SK-N-SH (cell line): ENCODE data around the gene NRL. TPM values are rescaled to one million over a fixed set of nuclear protein-coding genes. Genes with fewer than 3 reads are reported as not detected.

Experiments
- CTCF ChIA-PET: fragments of 300-600, 350-600 bp; formaldehyde crosslinking; extraction: SDS; loops from one replicate; lab custom pipeline; 2021; lab: Yijun Ruan, JAX
- POLR2A ChIA-PET: fragments of 350-600 bp; sonication (Branson Sonifier 250); formaldehyde crosslinking; extraction: SDS; loops from one replicate; lab custom pipeline; 2020; ENCODE audit warnings: antibody characterized with exemption, inconsistent platforms; lab: Yijun Ruan, JAX
- DNase-seq: peaks from one replicate; pipeline ENCODE4 v3.0.0; 2012
- H2AFZ ChIP-seq: fragments of 200-600 bp; sonication (generic); 2 replicates; pipeline ENCODE4 v1.8.1; 2016; ENCODE audit warnings: antibody characterized with exemption, mild to moderate bottlenecking, low read depth
- H3F3A ChIP-seq: fragments of 200-600 bp; sonication (generic); replicated peaks from 2 replicates; pipeline ENCODE3; 2016; ENCODE audit warnings: antibody characterized with exemption, mild to moderate bottlenecking; ENCODE audit not compliant: insufficient read depth
- H3K27ac ChIP-seq, 2 experiments: fragments of 200-500 bp in 1 of 2; fragments of 200-600 bp in 1 of 2; sonication (Bioruptor generic) in 1 of 2; sonication (generic), shearing (Covaris generic) in 1 of 2; 2 replicates each; pipeline versions ENCODE4 v1.5.1 to v1.6.1; 2014 to 2016; ENCODE audit warnings: low read depth in 2 of 2, inconsistent platforms in 1 of 2, low read length in 1 of 2, mild to moderate bottlenecking in 1 of 2, mixed read lengths in 1 of 2
- H3K27me3 ChIP-seq: fragments of 200-600 bp; sonication (generic), shearing (Covaris generic); 2 replicates; pipeline ENCODE4 v1.6.1; 2016; ENCODE audit warnings: mixed run types; ENCODE audit not compliant: insufficient read depth
- H3K36me3 ChIP-seq, 2 experiments: fragments of 200-500 bp in 1 of 2; fragments of 200-600 bp in 1 of 2; sonication (Bioruptor generic) in 1 of 2; sonication (generic) in 1 of 2; replicated peaks in 1 of 2; 2 replicates each; pipeline versions ENCODE3 to v1.5.1; 2014 to 2016; ENCODE audit warnings: low read length in 1 of 2, mild to moderate bottlenecking in 1 of 2; ENCODE audit not compliant: insufficient read depth in 2 of 2, control insufficient read depth in 1 of 2
- H3K4me1 ChIP-seq, 2 experiments: fragments of 200-500 bp in 1 of 2; fragments of 200-600 bp in 1 of 2; sonication (Bioruptor generic) in 1 of 2; sonication (generic), shearing (Covaris generic) in 1 of 2; 2 replicates each; pipeline versions ENCODE4 v1.5.1 to v1.6.1; 2014 to 2016; ENCODE audit warnings: low read depth in 1 of 2, low read length in 1 of 2, mixed run types in 1 of 2; ENCODE audit not compliant: insufficient read depth in 2 of 2, control insufficient read depth in 1 of 2
- H3K4me2 ChIP-seq: fragments of 200-600 bp; sonication (generic), shearing (Covaris generic); 2 replicates; pipeline ENCODE4 v1.6.1; 2017; ENCODE audit warnings: mixed run types
- H3K4me3 ChIP-seq, 2 experiments: fragments of 200-500 bp in 1 of 2; fragments of 200-600 bp in 1 of 2; sonication (Bioruptor generic) in 1 of 2; sonication (generic), shearing (Covaris generic) in 1 of 2; 2 replicates each; pipeline versions ENCODE4 v1.5.1 to v1.8.1; 2014 to 2016; ENCODE audit warnings: low read depth in 2 of 2, inconsistent platforms in 1 of 2, low read length in 1 of 2, mild to moderate bottlenecking in 1 of 2, mixed read lengths in 1 of 2, moderate library complexity in 1 of 2
- H3K79me2 ChIP-seq: fragments of 200-600 bp; sonication (generic); 2 replicates; pipeline ENCODE4 v1.8.1; 2017; ENCODE audit warnings: mild to moderate bottlenecking; ENCODE audit not compliant: insufficient read depth
- H3K9ac ChIP-seq: fragments of 200-600 bp; sonication (generic); 2 replicates; pipeline ENCODE4 v1.6.1; 2017; ENCODE audit warnings: mixed run types
- H3K9me2 ChIP-seq: fragments of 200-600 bp; sonication (generic); 2 replicates; pipeline ENCODE4 v1.6.1; 2017; ENCODE audit warnings: mixed run types
- H3K9me3 ChIP-seq: fragments of 200-600 bp; sonication (generic); 2 replicates; pipeline ENCODE4 v1.6.1; 2017; ENCODE audit warnings: mixed run types, mild to moderate bottlenecking, moderate library complexity
- H4K20me1 ChIP-seq: fragments of 200-600 bp; sonication (generic); 2 replicates; pipeline ENCODE4 v1.6.1; 2017; ENCODE audit warnings: mild to moderate bottlenecking, mixed run types; ENCODE audit not compliant: insufficient read depth
- EZH2phosphoT487 ChIP-seq: fragments of 200-600 bp; sonication (generic); IDR thresholded peaks from 2 replicates; pipeline ENCODE4 v1.6.1; 2017; ENCODE audit warnings: low read depth, mixed run types, mild to moderate bottlenecking, antibody characterized with exemption, moderate library complexity, borderline replicate concordance
- FOSL2 ChIP-seq: IDR thresholded peaks from 2 replicates; pipeline ENCODE4 v1.4.0; 2012; ENCODE audit warnings: low read depth, mild to moderate bottlenecking, moderate library complexity, borderline replicate concordance
- FOXM1 ChIP-seq: IDR thresholded peaks from 2 replicates; pipeline ENCODE4 v1.4.0; 2012; ENCODE audit warnings: low read depth, mild to moderate bottlenecking
- GABPA ChIP-seq: IDR thresholded peaks from 2 replicates; pipeline ENCODE4 v1.4.0; 2012; ENCODE audit warnings: low read depth, mild to moderate bottlenecking
- NFIC ChIP-seq: IDR thresholded peaks from 2 replicates; pipeline ENCODE4 v1.4.0; 2012; ENCODE audit warnings: borderline replicate concordance
- POLR2AphosphoS5 ChIP-seq: IDR thresholded peaks from 2 replicates; pipeline ENCODE4 v1.6.1; 2012; ENCODE audit warnings: low read depth, low read length
- RCOR1 ChIP-seq: fragments of 150-350 bp; IDR thresholded peaks from 2 replicates; pipeline ENCODE4 v1.6.1; 2017; ENCODE audit warnings: antibody characterized with exemption, low read length
- TCF12 ChIP-seq: IDR thresholded peaks from 2 replicates; pipeline ENCODE4 v1.4.0; 2012
- TEAD4 ChIP-seq: IDR thresholded peaks from 2 replicates; pipeline ENCODE4 v1.4.0; 2012; ENCODE audit warnings: mild to moderate bottlenecking, borderline replicate concordance; ENCODE audit not compliant: insufficient read depth
- YY1 ChIP-seq: IDR thresholded peaks from 2 replicates; pipeline ENCODE4 v1.4.0; 2012; ENCODE audit warnings: low read depth, mild to moderate bottlenecking
- WGBS: methylation state at CpG from one replicate; pipeline ENCODE4 v1.1.6; 2017; ENCODE audit warnings: low lambda C conversion rate; 5-methylcytosine and 5-hydroxymethylcytosine counted together
- polyA plus RNA-seq, 3 experiments: library from polyadenylated mRNA; depleted of rRNA; stranded (reverse); fragments of >200 nt; gene quantifications; 2 replicates each; pipeline ENCODE4 v1.2.3, GENCODE V29; 2012
- TF ChIP-seq, protein P1 (sequence below): IDR thresholded peaks from 2 replicates; pipeline ENCODE4 v1.4.0; 2012; ENCODE audit warnings: low read depth, borderline replicate concordance

NRL gene
- polyA plus RNA-seq, 1 of the 3 experiments (the other 2 are of a cell fraction): 0.76 TPM

DNA sequence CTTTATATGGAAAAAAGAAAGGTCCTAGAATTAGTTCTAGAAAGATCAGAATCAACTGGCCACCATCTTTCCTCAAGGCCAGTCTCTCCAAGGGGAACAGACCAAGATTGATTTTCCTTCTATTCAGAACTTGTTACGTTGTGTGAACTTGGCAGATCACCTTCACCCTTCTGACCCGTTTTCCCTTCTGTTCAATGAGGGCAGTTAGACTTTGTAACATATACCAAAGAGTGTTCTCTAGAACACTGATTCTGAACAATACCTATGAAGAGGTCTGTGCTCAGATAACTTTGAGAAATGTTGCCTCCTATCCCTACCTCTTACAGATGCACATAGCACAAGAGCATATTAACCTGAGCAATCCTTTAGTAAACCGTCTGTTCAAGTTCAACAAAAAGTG is 31.3 kb downstream of the NRL start:
- CTCF ChIA-PET: interaction anchor here (21.5 to 42.8 kb wide), 2 partner anchors 17 to 24 kb away, joined by 284 to 1159 read pairs; partner anchors contain the start of gene PCK2

DNA sequence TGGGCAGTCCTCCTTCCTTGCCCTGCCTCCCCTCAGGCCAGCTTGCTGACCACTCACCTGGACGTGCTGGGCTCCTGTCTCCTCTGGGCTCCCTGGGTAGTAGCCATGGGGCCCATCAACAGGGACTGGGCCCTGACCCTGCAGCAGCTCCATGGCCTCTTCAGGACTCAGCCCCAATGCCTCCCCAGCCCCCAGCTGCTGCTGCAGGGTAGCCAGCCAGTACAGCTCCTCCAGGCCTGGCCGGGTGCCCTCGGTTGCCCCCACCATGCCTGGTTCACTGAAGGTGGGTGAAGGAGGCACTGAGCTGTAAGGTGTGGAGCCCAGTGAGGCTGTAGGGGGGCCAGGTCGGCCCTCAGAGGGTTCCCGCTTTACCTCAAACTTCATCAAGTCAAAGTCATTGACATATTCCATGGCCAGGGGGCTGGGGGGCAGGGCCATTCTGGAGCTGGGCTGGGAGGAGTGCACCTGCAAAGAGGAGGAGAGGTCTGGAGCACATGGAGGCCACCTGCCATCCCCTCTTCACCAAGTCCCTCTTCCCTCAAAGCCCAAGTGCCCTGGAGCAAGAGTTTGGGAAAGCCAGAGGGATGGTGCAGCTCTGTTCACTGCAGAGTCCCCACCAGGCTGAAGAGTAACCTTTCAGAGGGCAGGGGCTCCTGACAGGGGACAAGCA is 32.2 kb downstream of the NRL start:
- H3K27ac ChIP-seq: no peak overlapping the region
- H3K79me2 ChIP-seq: no peaks in the 10 kb centered on the region
- CTCF ChIA-PET: interaction anchor here (0.8 to 42.8 kb wide), 6 partner anchors 11 to 494 kb away, joined by 3 to 1159 read pairs (median 11); partner anchors contain the start of genes CPNE6 and PCK2
- no peak overlapping the region for H3K4me3 ChIP-seq
- TF ChIP-seq TEAD4 (no peak), GABPA (no peak), POLR2AphosphoS5 (no peak), FOXM1 (no peak), TCF12 (no peak), YY1 (no peak), NFIC (no peak)
- TF ChIP-seq, protein P1, sequence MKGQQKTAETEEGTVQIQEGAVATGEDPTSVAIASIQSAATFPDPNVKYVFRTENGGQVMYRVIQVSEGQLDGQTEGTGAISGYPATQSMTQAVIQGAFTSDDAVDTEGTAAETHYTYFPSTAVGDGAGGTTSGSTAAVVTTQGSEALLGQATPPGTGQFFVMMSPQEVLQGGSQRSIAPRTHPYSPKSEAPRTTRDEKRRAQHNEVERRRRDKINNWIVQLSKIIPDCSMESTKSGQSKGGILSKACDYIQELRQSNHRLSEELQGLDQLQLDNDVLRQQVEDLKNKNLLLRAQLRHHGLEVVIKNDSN: no peak
- TF ChIP-seq, all 33 proteins: peak for 0
- H3K4me1 ChIP-seq: peaks cover 0 to 30% of the 10 kb centered on the region in 2 experiments; a peak in 1 of 4 replicates
- peaks cover 5% of the 10 kb centered on the region; the same call in 1 of the 2 replicates for H3K27me3 ChIP-seq
- no peaks in the 10 kb centered on the region for H3K9me3 ChIP-seq
- no peaks in the 10 kb centered on the region for H3K36me3 ChIP-seq
- H3K4me2 ChIP-seq: no peak overlapping the region
- DNase-seq: no peak
- H4K20me1 ChIP-seq: no peaks in the 10 kb centered on the region
- no peaks in the 10 kb centered on the region for H3F3A ChIP-seq
- no peaks in the 10 kb centered on the region for H3K9me2 ChIP-seq
- 55% methylated on average over 2 of the region's 5 CpGs for WGBS
- POLR2A ChIA-PET: interaction anchor here (1.1 to 4.5 kb wide), 5 partner anchors 8 to 25 kb away, joined by 3 to 46 read pairs (median 5); partner anchors contain the start of gene PCK2
- no peak overlapping the region for H3K9ac ChIP-seq
- no peak overlapping the region for H2AFZ ChIP-seq

More for the DNA sequence above, 31.3 kb downstream of the NRL start:
- no peak overlapping the region for H3K4me3 ChIP-seq
- H3F3A ChIP-seq: no peaks in the 10 kb centered on the region
- TF ChIP-seq FOSL2: no peak
- H3K27ac ChIP-seq: no peak overlapping the region
- H3K4me1 ChIP-seq: peaks cover 0 to 30% of the 10 kb centered on the region in 2 experiments; a peak in 1 of 4 replicates
- no peaks in the 10 kb centered on the region for H3K79me2 ChIP-seq
- H3K27me3 ChIP-seq: 0 out of 2 replicates have a peak, but pooled peaks cover 5% of the 10 kb centered on the region
- H3K36me3 ChIP-seq: no peaks in the 10 kb centered on the region
- H2AFZ ChIP-seq: no peak overlapping the region
- 77% methylated on average over 3 of the region's 3 CpGs for WGBS
- H3K9me2 ChIP-seq: no peaks in the 10 kb centered on the region
- H3K9ac ChIP-seq: no peak overlapping the region
- no peaks in the 10 kb centered on the region for H4K20me1 ChIP-seq
- H3K9me3 ChIP-seq: no peaks in the 10 kb centered on the region
- DNase-seq: no peak
- no peak overlapping the region for H3K4me2 ChIP-seq
- POLR2A ChIA-PET: no interaction called here

DNA sequence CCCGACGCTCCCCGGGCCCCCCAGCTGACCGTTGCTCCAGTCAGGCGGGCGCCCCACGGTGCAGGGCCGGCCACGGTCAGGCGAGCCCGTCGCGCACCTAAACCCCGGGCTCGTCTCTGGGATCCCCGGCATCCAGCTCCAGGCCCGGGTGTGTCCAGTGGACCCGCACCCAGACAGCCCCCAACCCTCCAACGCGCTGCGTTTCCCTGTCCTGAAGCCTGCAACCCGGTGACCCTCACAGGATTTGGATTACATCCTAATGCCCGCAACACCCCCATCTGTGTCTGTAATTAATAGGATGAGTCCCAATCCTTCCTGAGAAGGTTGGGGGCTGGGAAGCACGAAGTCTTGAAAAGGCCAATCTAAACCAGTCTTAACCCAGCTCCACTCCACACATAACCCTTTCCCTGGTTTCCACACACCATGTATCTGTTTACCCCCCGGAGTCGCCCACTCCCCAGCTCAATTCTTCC is 33.0 kb downstream of the NRL start:
- Histone ChIP-seq H3K79me2 (no peaks in the 10 kb centered on the region), H3K27ac (no peak overlapping the region; a peak in 1 of 4 replicates), H3F3A (no peaks in the 10 kb centered on the region), H3K4me1 (peaks cover 0 to 30% of the 10 kb centered on the region in 2 experiments; a peak in 1 of 4 replicates), H3K9me2 (no peaks in the 10 kb centered on the region), H3K4me2 (peak overlapping the region; percentile 85), H3K4me3 (peak overlapping the region in 1 of 2 experiments; percentile 59; a peak in 2 of 4 replicates), H3K9ac (no peak overlapping the region), H3K36me3 (no peaks in the 10 kb centered on the region), H3K9me3 (no peaks in the 10 kb centered on the region), H2AFZ (no peak overlapping the region), H3K27me3 (peaks cover 5% of the 10 kb centered on the region; the same call in 1 of the 2 replicates), H4K20me1 (no peaks in the 10 kb centered on the region)
- ChIA-PET CTCF (interaction anchor here (0.7 to 42.8 kb wide), 10 partner anchors 11 to 493 kb away, joined by 3 to 1159 read pairs (median 4); partner anchors contain the start of genes CPNE6, DCAF11, NRL and PCK2), POLR2A (interaction anchor here (0.9 to 4.5 kb wide), 6 partner anchors 9 to 44 kb away, joined by 3 to 46 read pairs (median 4); partner anchors contain the start of gene PCK2)
- TF ChIP-seq EZH2phosphoT487 (no peak), RCOR1 (no peak)
- 88% methylated on average over 10 of the region's 26 CpGs for WGBS
- no peak for DNase-seq
